Glutamatergic neuron (in vitro differentiated cells): ENCODE measurements around the gene MASP1. TPM values are rescaled to one million over a fixed set of nuclear protein-coding genes. Genes with fewer than 3 reads are reported as not detected.

Experiments
- DNase-seq: peaks from one replicate; pipeline ENCODE4 v3.0.0; 2022
- H3K27ac Mint-ChIP-seq: one replicate; pipeline ENCODE4 v1.8.0; 2020; ENCODE audit warnings: mild to moderate bottlenecking, mixed read lengths, inconsistent platforms; ENCODE audit not compliant: unreplicated experiment
- H3K27me3 Mint-ChIP-seq: one replicate; pipeline ENCODE4 v1.8.0; 2020; ENCODE audit warnings: mild to moderate bottlenecking, moderate library complexity, mixed read lengths, inconsistent platforms; ENCODE audit not compliant: unreplicated experiment
- H3K36me3 Mint-ChIP-seq: one replicate; pipeline ENCODE4 v1.8.0; 2020; ENCODE audit warnings: mild to moderate bottlenecking, mixed read lengths, inconsistent platforms; ENCODE audit not compliant: unreplicated experiment
- H3K4me1 Mint-ChIP-seq: one replicate; pipeline ENCODE4 v1.8.0; 2020; ENCODE audit warnings: mild to moderate bottlenecking, low read depth, mixed read lengths, inconsistent platforms; ENCODE audit not compliant: unreplicated experiment
- H3K4me3 Mint-ChIP-seq: one replicate; pipeline ENCODE4 v1.8.0; 2020; ENCODE audit warnings: mild to moderate bottlenecking, mixed read lengths, inconsistent platforms; ENCODE audit not compliant: unreplicated experiment
- H3K9me3 Mint-ChIP-seq: one replicate; pipeline ENCODE4 v1.8.0; 2020; ENCODE audit warnings: mild to moderate bottlenecking, moderate library complexity, mixed read lengths, inconsistent platforms; ENCODE audit not compliant: unreplicated experiment
- CTCF ChIP-seq: fragments of 200-600 bp; sonication (generic); IDR thresholded peaks from one replicate; pipeline ENCODE4 v1.5.0; 2021; ENCODE audit not compliant: partially characterized antibody, unreplicated experiment
- total RNA-seq: library from RNA; stranded (reverse); fragmentation: NEBNext Ultra II Directional; extraction: Animal tissue kit (Norgen Biotek cat#: 25700); gene quantifications from one replicate; pipeline ENCODE4 v1.2.1, GENCODE V29; 2021; ENCODE audit not compliant: unreplicated experiment

The MASP1 gene
- total RNA-seq, 1 donor from 2014 or later = 1.7 TPM

- TF ChIP-seq CTCF = no peak
- peaks cover 3% of the 10 kb centered on the region for H3K9me3 Mint-ChIP-seq
- no peak overlapping the region for H3K4me3 Mint-ChIP-seq
- H3K4me1 Mint-ChIP-seq = peaks cover 12% of the 10 kb centered on the region
- no peak overlapping the region for H3K27ac Mint-ChIP-seq
- peaks cover 4% of the 10 kb centered on the region for H3K27me3 Mint-ChIP-seq
- no peak for DNase-seq
- H3K36me3 Mint-ChIP-seq = no peaks in the 10 kb centered on the region
Measured at GRCh38 chr3:187288131-187288854, 3.2 kb downstream of the MASP1 start.

GRCh38 chr3:187287256-187287655, 4.3 kb downstream of the MASP1 start:
- Mint-ChIP-seq H3K4me3 (no peak overlapping the region), H3K27me3 (peaks cover 4% of the 10 kb centered on the region), H3K36me3 (no peaks in the 10 kb centered on the region), H3K4me1 (peaks cover 12% of the 10 kb centered on the region), H3K27ac (no peak overlapping the region), H3K9me3 (peaks cover 2% of the 10 kb centered on the region)
- no peak for DNase-seq
- TF ChIP-seq CTCF = no peak

GRCh38 chr3:187286467-187287059, 5.0 kb downstream of the MASP1 start:
- Mint-ChIP-seq H3K9me3 (peaks cover 2% of the 10 kb centered on the region), H3K27me3 (peaks cover 2% of the 10 kb centered on the region), H3K36me3 (no peaks in the 10 kb centered on the region), H3K4me1 (peaks cover 9% of the 10 kb centered on the region), H3K27ac (no peak overlapping the region), H3K4me3 (no peak overlapping the region)
- DNase-seq = no peak
- TF ChIP-seq CTCF = no peak

GRCh38 chr3:187281191-187281714, 10.3 kb downstream of the MASP1 start:
- DNase-seq = no peak
- Mint-ChIP-seq H3K9me3 (no peaks in the 10 kb centered on the region), H3K36me3 (no peaks in the 10 kb centered on the region), H3K27ac (no peak overlapping the region), H3K27me3 (peaks cover 5% of the 10 kb centered on the region), H3K4me1 (peaks cover 3% of the 10 kb centered on the region), H3K4me3 (no peak overlapping the region)
- no peak for TF ChIP-seq CTCF

- no peak overlapping the region for H3K4me3 Mint-ChIP-seq
- no peak for DNase-seq
- no peak for TF ChIP-seq CTCF
- H3K27ac Mint-ChIP-seq = no peak overlapping the region
- no peaks in the 10 kb centered on the region for H3K9me3 Mint-ChIP-seq
- no peaks in the 10 kb centered on the region for H3K36me3 Mint-ChIP-seq
- H3K4me1 Mint-ChIP-seq = peaks cover 7% of the 10 kb centered on the region
- peaks cover 5% of the 10 kb centered on the region for H3K27me3 Mint-ChIP-seq
Measured at GRCh38 chr3:187280644-187281043, 10.9 kb downstream of the MASP1 start.
